Tibial nerve (tissue), 4 donors: Measurements from ENCODE around the gene OR5AU1.

Experiments
- EP300 ChIP-seq, 2 donors: sonication (generic); formaldehyde crosslinking; IDR thresholded peaks; one replicate each; pipeline ENCODE4 v1.6.1; 2017; ENCODE audit warnings: antibody characterized with exemption in 2 of 2, mild to moderate bottlenecking in 1 of 2
- POLR2A ChIP-seq, 2 donors: fragments of 450-650 bp; IDR thresholded peaks; one replicate each; pipeline ENCODE4 v1.6.1; 2017; ENCODE audit warnings: antibody characterized with exemption in 2 of 2, mild to moderate bottlenecking in 2 of 2, moderate library complexity in 2 of 2
- TF ChIP-seq, protein P1 (sequence below), 5 experiments: fragments of 200-600 bp in 3 of 5; fragments of 450-650 bp in 2 of 5; sonication (generic) in 3 of 5; IDR thresholded peaks; one replicate each; pipeline ENCODE4 v1.5.1; 2016 to 2019; ENCODE audit warnings: antibody characterized with exemption in 5 of 5, mild to moderate bottlenecking in 3 of 5, moderate library complexity in 2 of 5

DNA sequence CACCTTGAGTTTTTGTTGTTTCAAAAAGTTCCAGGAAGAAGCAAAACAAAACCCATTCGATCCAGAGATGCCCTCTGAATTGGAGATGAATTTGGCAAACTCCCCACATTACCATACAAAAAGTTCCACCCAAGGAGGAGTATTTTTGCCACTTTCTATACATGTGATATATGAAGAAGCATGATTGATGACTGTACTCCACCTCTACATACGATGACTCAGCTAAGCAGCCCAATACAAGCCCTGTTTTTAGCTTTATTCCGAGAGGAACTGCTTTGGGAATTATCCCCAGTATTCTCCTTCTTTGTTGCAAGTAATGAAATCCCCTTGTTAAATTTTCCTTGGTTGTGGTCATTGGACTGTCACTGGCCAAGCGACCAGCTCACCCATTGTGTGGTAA, 43.6 kb downstream of the OR5AU1 start:
- TF ChIP-seq, protein P1, sequence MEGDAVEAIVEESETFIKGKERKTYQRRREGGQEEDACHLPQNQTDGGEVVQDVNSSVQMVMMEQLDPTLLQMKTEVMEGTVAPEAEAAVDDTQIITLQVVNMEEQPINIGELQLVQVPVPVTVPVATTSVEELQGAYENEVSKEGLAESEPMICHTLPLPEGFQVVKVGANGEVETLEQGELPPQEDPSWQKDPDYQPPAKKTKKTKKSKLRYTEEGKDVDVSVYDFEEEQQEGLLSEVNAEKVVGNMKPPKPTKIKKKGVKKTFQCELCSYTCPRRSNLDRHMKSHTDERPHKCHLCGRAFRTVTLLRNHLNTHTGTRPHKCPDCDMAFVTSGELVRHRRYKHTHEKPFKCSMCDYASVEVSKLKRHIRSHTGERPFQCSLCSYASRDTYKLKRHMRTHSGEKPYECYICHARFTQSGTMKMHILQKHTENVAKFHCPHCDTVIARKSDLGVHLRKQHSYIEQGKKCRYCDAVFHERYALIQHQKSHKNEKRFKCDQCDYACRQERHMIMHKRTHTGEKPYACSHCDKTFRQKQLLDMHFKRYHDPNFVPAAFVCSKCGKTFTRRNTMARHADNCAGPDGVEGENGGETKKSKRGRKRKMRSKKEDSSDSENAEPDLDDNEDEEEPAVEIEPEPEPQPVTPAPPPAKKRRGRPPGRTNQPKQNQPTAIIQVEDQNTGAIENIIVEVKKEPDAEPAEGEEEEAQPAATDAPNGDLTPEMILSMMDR (IDR thresholded peaks at IDR 0.05), result no peak
- no peak for TF ChIP-seq POLR2A (IDR thresholded peaks at IDR 0.05)
- TF ChIP-seq EP300 (IDR thresholded peaks at IDR 0.05), result no peak
